Fibroblast of pulmonary artery (primary cell): Measurements from ENCODE around the gene TMEM88.

Experiments used
- DNase-seq: peaks from one replicate; pipeline ENCODE4 v3.0.0-alpha.2; 2010; ENCODE audit warnings: low read depth
- H3K4me3 ChIP-seq: replicated peaks from 2 replicates; pipeline ENCODE4 v1.5.1; 2011; ENCODE audit warnings: low read depth, mild to moderate bottlenecking, control low read depth, low read length, moderate library complexity
- TF ChIP-seq, protein P1 (sequence below): IDR thresholded peaks from 2 replicates; pipeline ENCODE4 v1.5.1; 2011; ENCODE audit warnings: mild to moderate bottlenecking, control low read depth, low read length, inconsistent platforms; ENCODE audit errors: missing control alignments

The TMEM88 gene

DNA sequence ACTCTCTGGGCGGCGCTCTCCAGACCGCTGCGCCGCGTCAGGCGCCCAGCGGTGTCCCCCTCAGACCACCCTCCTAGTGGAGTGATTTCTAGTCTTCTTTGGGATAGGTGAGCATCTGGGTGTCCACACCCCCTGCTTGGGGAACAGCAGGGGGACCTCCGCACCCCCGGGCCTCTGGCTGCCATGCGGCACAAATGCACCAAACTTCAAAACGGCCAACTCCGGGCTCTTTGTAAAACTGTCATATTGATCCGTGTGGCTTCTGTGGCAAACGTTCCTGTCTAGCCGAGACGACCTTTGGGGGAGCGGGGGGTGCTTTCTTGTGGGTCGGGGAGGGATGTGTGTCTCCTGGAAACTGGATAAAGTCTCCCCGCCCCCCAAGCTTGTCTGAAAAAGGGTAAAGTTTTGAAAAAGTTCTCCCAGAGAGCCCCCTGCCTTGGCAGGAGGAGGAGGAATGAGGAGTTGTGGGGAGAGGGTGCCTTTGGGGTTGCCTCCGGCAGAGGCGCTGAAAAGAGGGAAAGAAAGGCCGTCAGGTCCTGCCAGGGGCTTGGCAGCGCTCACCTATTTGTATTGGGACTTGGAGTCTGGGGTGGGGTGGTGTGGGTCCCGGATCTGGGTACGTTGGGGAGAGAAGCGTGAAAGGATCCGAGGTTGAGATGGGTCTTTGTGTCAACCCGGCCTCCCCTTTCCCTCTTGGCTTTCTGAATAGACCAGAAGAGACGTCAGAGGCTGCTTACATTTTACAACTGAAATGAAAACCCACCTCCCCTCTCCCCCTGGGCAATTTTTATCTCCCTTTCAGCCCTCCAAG is 31.6 kb downstream of the TMEM88 start:
- DNase-seq = peak; percentile 30
- H3K4me3 ChIP-seq = peak overlapping the region; percentile 78
- TF ChIP-seq, protein P1, sequence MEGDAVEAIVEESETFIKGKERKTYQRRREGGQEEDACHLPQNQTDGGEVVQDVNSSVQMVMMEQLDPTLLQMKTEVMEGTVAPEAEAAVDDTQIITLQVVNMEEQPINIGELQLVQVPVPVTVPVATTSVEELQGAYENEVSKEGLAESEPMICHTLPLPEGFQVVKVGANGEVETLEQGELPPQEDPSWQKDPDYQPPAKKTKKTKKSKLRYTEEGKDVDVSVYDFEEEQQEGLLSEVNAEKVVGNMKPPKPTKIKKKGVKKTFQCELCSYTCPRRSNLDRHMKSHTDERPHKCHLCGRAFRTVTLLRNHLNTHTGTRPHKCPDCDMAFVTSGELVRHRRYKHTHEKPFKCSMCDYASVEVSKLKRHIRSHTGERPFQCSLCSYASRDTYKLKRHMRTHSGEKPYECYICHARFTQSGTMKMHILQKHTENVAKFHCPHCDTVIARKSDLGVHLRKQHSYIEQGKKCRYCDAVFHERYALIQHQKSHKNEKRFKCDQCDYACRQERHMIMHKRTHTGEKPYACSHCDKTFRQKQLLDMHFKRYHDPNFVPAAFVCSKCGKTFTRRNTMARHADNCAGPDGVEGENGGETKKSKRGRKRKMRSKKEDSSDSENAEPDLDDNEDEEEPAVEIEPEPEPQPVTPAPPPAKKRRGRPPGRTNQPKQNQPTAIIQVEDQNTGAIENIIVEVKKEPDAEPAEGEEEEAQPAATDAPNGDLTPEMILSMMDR = peak; percentile 7

DNA sequence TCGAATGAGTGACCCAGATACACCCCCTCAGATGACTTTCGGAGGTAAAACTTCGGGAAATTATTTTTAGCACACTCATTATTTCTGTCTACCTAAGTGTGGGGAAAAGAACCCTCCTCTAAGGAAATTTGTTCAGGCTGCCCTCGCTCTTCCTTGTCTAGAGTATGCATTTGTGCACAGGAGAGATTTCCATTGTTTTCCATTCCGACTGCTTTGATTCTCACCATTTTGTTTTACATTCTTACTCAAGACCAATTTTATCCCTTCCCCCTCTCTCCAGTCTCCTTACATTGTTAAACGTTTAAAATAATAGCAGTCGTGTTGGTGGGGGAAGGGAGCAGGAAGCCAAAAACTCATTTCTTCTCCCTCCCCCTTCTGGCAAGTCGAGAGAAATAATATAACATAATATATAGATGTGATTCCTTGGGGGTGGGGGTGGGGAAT is 32.2 kb downstream of the TMEM88 start:
- TF ChIP-seq, protein P1 = peak; percentile 5
- peak overlapping the region; percentile 78 for H3K4me3 ChIP-seq
- DNase-seq = no peak

DNA sequence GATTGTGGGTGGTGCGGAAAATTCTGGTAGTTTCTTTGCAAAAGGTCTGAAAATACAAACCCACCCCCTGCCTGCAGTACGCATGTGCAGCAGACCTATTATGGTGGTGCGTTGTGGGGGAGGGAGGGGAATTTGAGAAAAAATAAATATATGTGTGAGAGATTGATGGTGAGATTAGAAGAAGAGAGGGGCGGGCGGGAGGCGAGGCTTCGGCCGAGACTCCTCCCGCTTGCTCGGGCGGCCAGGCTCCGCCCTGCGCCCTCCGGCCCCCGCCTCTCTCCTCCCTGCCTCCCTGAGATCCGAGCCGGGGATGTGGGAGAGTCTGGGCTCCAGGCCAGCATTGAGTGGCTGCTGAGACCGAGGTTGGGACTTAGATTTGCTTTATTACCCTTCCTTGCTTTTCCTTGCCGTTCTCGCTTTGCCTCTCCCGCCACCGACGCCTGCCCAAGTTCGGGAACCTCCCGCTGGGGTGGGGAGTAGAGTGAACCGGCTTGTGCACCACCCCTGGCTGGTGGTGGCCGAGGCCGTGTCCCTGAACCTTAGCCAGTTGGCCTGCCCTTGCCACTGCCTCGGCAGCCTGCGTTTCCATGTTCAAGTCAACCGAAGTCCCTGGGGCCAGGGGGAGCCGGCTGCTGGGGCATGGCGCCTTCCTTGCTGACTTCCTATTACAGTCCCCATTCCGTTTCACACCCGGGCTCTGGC is 32.8 kb downstream of the TMEM88 start:
- peak overlapping the region; percentile 78 for H3K4me3 ChIP-seq
- TF ChIP-seq, protein P1 = no peak
- peak; percentile 99 for DNase-seq

- peak within 1 kb of the TSS; percentile 56 for H3K4me3 ChIP-seq
- TF ChIP-seq, protein P1 = no peak
- DNase-seq = peak; percentile 21
Observed at GRCh38 chr17:7888184-7888920, 33.5 kb downstream of the TMEM88 start, which contains the start of gene CHD3. Gene CHD3 (plus strand): TSS chr17:7888789. CDS start chr17:7889001, 212 bp downstream.

DNA sequence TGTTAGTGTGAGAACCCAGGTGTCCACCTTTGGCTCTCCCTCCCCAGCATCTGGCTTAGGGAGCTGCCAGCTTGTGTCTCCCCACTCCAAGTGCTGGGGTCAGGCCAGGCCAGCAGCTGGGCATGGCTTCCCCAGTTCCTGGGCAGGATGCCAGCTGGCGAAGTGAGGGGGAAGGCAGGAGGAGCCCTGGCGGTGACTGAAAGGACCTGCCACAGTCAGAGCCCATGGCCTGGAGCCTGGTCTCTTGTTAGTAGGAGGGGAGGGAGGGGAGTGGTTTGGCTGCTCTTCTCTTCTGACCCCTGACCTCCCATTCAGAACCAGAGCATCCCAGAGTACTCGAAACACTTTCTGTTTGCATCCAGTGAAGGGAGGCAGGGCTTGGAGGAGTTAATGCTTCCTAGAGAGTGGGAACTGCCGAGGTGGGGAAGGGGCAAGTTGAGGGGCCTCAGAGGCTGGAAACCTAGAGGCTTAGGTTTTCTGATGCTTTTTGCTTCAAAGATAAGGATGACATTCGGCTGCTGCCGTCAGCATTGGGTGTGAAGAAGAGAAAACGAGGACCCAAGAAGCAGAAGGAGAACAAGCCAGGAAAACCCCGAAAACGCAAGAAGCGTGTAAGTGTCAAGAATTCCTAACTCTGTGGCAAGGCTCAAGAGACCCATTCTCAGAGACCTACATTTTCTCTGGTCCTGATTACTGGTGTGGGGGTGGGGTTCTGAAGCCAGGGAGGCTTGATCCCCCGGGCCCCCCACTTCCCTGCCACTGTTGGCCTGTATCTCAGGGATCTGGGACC is 34.5 kb downstream of the TMEM88 start:
- DNase-seq = peak; percentile 96
- peak overlapping the region; percentile 33 for H3K4me3 ChIP-seq

More for the DNA sequence above, 34.5 kb downstream of the TMEM88 start:
- TF ChIP-seq, protein P1 = peak; percentile 47
